ENCODE data around the gene PATZ1.

DNA sequence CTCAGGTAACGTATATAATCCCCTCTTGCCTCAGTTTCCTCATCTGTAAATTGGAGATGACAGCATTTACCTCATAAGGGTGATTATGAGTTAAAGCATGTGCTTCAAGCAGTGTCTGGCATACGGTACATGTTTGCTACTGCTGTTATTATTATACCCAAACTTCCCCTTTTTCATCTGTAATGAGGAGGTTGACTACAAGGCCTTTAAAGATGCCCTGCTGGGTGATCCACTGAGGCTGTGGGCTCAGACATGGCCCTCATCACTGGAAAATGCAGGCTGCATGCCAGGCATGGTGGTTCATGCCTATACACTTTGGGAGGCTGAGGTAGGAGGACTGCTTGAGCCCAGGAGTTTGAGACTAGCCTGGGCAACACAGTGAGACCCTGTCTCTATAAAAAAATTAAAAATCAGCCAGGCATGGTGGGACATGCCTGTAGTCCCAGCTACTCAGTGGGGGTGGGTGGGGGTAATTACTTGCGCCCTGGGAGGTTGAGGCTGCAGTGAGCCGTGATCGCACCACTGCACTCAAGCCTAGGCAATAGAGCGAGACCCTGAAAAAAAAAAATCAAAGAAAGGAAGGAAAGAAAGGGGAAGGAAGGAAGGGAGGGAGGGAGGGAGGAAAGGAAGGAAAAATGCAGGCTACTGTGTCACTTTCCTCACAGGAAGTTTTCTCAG, 58.2 kb downstream of the PATZ1 start:
- no peak for TF ChIP-seq CTCF (IDR thresholded peaks at IDR 0.05; ENCODE audit: poor library complexity)
- no peak for TF ChIP-seq EZH2 (IDR thresholded peaks at IDR 0.05; ENCODE audit: borderline replicate concordance)
- no peak for TF ChIP-seq EZH2phosphoT487 (IDR thresholded peaks at IDR 0.05; ENCODE audit: low read depth, severe bottlenecking, unreplicated experiment)
